Right hindlimb (tissue), 1 donor: ENCODE measurements around the gene NGRN.
A peak's percentile ranks its signal among the peaks of the same experiment; 100 is the strongest.
"Not testable (repeated sequence)": the region's sequence is repeated elsewhere in the genome, so short reads cannot be mapped to it uniquely, and the experiment has no call there.

Experiments
- DNase-seq: peaks from one replicate; pipeline ENCODE4 v3.0.0-alpha.2; 2018

NGRN gene

DNA sequence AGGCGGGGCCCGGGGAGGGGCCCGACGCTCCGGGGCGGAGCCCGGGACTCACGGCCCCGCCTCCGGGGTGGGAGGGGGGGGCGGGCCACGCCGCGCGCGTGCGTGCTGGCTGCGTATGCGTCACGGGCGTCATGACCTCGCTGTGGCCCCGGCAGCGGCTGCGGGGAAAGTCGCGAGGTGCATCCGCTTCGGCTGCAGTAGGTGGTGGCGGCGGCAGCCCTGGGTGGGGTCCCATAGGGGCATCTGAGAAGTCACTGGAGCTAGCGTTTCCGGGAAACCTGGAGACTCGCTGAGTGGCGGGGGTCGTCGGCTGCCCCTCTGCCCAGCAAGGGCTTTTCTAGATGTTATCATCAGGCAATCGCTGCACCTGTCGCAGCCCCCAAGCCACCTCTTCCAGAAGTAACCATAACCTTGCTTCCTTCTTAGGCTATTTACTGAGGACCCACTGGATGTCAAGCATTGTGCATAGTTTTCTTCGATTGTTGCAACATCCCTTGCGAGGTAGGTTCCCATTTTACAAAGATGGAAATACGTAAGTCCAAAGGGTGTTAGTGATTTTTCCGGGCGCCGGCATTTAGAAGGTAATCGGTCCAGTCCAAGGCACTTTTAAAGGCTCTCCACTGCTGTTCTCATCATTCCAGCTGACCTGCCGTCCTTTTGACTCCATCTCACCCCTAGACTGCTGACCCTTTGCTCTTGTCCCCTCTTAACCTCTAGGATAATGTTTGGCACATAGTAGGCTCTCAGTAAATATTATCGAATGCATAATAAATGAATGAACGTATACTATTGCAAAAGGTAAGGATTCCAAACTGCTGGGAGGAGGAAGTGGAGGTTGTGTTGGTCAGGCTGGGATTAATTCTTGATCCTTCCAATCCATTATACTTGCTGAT is 31.1 kb upstream of the NGRN start, which contains the start of gene GDPGP1:
GDPGP1 (plus strand) TSS at position 114 of the 893 bp plus-strand sequence. CDS start 6,700 bp downstream, outside the sequence.
- DNase-seq, result no peak

DNA sequence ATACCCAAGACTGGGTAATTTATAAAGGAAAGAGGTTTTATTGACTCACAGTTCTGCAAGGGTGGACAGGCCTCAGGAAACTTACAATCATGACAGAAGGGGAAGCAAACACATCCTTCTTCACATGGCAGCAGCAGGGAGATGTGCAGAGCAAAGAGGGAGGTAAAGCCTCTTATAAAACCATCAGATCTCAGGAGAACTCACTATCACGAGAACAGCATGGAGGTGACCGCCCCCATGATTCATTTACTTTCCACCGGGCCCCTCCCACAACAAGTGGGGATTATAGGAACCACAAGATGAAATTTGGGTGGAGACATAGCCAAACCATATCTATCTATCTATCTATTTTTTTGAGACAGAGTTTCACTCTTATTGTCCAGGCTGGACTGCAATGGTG is 26.1 kb upstream of the NGRN start:
- no peak for DNase-seq

DNA sequence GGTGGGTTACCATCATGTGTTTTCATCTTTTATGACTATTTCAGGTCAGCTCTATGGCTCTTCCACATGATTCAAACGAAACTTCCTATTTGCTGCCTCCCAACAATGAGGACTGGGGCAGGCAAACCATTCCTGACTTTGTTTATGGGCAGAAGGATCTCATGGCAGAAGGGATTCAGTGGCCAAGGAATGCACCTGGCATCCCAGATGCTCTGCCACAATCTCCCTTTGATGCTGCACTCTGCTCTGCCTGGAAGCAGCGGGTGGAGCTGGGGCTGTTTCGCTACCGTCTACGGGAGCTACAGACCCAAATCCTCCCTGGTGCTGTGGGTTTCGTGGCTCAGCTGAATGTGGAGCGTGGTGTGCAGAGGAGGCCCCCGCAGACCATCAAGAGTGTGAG is 24.6 kb upstream of the NGRN start:
- DNase-seq, result no peak

DNA sequence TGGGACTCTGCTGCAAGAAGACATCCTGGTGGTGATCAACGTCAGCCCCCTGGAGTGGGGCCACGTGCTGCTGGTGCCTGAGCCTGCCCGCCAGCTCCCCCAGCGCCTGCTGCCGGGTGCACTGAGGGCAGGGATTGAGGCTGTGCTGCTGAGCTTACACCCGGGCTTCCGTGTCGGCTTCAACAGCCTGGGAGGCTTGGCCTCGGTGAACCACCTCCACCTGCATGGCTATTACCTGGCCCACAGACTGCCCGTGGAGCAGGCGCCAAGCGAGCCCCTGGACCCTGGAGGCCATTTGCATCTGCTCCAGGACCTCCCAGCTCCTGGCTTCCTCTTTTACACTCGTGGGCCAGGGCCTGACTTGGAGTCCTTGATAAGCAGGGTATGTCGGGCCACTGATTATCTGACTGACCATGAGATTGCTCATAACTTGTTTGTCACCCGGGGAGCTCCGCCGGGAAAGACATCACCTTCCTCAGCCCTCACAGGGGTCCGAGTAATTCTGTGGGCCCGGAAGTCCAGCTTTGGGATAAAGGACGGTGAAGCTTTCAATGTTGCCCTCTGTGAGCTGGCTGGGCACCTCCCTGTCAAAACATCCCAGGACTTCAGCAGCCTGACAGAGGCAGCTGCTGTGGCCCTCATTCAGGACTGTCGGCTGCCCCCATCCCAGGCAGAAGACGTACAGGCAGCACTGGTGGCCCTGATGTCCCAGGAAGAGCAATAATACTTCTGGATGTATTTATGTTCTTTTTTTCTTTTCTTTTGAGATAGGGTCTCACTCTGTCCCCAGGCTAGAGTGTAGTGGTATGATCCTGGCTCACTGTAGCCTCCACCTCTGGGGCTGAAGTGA is 23.9 kb upstream of the NGRN start:
- DNase-seq, result no peak

DNA sequence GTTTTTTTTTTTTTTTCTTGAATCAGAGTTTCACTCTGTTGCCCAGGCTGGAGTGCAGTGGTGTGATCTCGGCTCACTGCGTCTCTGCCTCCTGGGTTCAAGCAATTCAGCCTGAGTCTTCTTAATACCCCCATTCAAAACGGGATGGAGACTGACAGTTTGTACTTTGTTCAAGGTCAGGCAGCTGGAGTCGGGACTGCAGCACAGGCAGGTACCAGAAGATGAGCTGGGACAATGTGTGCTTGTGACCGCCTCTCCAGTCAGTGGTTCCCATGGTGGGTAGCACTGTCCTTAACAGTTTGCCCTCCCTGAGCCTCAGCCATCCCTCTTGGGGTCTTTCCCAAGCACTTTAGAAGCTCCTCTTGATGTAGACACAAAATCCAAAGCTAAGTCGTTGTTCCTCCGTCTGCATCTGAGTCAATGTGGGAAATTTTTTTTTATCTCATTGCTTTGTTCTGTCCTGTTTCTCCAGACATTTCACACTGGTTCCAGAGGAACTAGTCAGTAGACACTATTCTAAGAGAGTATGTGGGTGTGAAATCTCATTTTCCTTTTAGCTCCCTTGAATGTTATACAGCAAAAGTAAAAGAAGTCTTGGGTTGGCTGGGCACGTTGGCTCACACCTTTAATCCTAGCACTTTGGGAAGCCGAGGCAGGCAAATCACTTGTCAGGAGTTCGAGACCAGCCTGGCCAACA is 21.4 kb upstream of the NGRN start:
- no peak for DNase-seq

DNA sequence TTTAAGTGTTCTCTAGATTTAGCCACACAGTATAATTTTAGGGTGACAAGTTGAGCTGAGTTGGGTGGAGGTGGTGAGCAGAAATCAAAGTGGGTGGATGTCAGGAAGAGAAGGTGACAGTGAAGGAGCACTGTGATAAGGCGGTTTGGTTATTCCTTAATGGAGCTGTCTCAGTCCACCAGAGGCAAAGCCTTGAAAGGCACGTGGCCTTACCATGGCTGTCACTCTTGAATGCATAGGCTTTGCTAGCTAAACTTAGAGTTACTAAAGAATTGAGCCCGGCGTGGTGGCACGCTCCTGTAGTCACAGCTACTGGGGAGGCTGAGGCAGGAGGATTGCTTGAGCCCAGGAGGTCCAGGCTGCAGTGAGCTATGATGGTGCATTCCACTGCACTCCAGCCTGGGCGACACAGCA is 16.7 kb upstream of the NGRN start:
- DNase-seq, result no peak

DNA sequence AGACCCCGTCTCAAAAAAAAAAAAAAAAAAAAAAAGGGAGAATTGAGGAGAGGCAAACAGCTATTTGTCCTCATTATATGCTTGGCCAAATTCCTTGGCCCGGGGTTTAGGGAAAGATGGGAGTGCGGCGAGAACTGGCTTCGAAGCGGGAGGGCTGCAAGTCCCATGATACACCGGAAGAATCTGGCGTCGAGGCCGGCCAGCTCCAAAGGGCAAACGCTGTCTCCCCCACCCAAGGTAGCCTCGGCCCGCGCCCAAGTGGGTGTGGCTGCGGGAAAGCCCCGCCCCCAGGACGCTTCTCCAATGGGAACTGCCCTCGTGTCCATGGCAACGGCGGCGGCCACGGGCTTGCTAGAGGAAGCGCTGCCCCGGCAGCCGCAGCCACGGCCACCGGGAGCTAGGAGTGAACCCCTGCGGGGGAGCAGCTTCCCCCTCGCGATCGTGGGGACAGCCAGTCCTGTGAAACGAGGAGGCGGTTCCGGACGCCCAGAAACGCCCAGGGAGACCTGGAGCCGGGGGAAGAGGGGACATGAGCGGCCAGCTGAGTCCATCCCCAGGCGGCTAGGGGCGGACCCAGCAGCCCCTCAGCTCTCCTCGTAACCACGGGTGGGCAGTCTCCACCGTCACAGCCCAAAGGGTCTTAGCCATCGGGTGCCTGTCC is 16.1 kb upstream of the NGRN start, which contains the start of gene TTLL13:
TTLL13 (plus strand) TSS at position 354 of the 661 bp plus-strand sequence. CDS start 1,075 bp downstream, outside the sequence.
- DNase-seq, result peak; percentile 91

DNA sequence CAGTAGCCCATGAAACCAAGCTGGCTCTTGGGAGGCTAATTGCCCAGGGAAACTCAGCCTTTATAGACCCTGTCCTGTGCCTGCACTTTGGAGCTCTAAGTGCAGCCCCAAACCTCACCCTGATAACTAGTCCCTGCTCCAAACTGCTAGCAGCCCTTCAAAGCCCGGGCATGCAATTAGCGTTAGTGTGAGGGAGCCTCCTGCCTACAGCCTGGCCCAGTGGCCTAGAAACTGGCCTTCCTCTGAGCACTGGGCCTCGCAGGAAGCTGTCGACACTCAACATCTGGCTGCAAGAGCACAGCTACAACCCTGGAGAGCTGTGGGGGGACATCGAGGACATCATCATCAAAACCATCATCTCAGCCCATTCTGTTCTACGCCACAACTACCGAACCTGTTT is 7.7 kb upstream of the NGRN start:
- no peak for DNase-seq

DNA sequence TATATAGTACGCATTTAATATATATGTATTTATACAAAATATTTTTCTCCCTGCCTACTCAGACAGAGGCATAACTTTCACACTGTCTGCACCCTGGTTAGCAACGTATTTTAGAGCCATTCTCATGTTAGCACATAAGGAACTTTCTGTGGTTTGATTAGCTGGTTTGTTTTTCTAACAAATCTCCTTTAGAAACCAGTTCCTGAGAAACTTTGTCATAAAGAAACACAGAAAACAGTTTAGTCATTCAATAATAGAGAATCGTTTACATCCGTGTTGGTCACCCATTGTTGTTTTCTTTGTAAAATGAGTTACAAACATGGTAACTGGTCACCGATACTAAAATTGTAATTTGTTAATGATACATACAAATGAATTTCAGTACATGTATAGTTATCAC is 5.9 kb upstream of the NGRN start:
- no peak for DNase-seq

DNA sequence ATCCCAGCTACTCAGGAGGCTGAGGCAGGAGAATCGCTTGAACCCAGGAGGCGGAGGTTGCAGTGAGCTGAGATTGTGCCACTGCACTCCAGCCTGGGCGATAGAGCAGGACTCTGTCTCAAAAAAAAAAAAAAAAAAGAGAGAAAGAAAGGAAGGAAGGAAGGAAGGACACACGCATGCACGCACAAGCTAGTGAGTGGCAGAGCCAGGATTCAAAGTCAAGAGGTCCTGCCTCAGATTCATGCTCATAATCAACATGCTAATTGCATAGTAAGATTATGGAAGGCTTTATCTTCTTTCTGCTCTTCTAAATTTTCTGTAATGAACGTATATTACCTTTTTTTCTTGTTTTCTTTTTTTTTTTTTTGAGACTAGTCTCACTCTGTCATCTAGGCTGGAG is 4.7 kb upstream of the NGRN start:
- not testable (repeated sequence) for DNase-seq

DNA sequence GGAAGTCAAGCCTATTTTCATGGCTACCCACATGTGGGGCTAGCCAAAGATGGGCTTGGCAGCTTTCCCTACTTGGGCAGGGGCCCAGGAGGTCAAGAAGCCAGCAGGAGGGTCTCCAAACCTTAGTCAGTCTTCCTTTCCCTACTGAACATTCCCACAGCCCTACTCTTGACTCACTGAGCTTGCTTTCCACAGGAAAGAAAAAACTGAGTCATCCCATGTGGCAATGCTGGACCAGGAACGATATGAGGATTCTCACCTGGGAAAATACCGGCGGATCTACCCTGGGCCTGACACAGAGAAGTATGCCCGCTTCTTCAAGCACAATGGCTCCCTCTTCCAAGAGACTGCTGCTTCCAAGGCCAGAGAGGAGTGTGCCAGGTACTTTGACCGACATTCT is 3.7 kb upstream of the NGRN start:
- DNase-seq, result no peak

DNA sequence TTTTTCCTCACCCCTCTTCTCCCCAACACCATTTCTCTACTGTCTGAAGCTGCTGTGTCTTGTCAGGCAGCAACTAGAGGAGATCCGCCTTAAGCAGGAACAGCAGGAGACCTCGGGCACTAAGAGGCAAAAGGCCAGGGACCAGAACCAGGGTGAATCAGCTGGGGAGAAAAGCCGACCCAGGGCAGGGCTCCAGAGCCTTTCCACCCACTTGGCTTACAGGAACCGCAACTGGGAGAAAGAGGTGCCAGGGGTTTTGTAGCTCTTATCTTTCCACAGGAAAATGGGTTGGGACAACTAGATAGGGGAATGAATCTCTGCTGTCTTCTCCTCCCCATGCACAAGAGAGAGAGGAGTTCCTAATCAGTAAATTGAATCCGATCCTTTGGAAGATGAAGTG is 3.0 kb upstream of the NGRN start:
- no peak for DNase-seq

DNA sequence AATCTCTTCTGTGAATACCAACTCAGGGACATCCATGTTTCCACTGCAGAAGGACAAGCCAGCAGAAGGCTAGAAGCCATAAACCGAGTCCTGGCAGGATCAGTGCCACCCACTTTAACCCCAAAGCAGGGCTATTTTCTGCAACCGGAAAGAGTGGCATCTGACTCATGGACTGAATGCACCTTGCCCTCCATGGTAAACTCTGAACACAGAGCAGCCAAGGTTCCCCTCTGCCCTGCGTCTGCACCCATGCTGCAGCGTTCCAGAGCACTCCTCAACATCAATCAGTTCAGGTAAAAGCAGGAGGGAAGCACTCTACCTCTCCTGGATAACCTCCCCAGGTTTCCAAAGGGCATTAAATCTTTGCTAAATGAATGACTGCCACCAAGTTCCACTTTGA is 801 bp upstream of the NGRN start:
- no peak for DNase-seq

DNA sequence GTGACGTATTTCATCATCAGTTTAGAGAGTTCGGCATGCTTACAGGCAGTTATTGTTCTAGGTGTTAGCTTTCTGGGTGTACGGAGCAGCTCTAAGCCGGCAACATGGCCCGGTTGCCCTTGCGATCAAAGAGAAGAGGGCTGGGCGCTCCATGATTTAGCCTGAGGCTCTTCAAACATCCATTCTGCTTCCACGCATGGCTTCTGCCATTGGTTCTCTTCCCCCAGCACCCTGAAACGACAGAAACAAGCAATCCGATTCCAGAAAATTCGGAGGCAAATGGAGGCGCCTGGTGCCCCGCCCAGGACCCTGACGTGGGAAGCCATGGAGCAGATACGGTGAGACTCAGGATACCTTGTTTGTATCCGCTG is 574 bp downstream of the NGRN start:
- peak; percentile 51 for DNase-seq

DNA sequence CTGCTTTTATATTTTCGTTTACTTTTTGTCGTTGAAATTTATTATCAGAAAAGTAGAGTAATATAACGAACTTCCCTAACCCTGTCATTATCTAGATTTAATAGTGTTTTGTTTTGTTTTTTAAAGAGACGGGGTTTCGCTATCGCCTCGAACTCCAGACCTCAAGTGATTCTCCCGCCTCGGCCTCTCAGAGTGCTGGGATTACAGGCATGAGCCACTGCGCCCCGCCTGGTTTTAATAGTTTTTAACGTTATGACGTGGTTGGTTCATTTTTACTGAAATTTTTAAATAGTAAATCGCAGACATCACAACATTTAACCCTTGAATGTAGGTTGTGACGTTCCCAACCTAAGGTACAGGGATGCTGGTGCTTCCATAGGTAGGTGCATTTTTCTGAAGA is 1.0 kb downstream of the NGRN start:
- DNase-seq, result no peak

DNA sequence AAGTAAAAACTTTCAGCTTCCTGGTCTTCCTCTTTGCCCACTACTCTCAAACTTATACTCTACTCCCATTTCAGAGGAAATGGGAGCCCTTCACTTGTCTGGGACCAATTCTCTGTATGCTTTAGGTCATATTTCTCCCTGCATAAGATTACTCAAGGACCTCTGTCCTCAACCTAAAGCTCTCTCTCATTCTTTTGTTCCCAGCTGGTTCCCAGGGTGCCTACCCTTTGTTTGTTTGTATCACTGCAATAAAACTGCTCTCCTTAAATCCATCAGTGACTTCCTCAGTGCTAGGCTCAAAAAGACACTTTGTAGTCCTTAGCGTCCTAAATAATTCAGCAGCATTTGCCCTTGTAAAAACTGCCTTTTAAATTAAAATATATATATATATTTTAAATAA is 2.9 kb downstream of the NGRN start:
- no peak for DNase-seq

DNA sequence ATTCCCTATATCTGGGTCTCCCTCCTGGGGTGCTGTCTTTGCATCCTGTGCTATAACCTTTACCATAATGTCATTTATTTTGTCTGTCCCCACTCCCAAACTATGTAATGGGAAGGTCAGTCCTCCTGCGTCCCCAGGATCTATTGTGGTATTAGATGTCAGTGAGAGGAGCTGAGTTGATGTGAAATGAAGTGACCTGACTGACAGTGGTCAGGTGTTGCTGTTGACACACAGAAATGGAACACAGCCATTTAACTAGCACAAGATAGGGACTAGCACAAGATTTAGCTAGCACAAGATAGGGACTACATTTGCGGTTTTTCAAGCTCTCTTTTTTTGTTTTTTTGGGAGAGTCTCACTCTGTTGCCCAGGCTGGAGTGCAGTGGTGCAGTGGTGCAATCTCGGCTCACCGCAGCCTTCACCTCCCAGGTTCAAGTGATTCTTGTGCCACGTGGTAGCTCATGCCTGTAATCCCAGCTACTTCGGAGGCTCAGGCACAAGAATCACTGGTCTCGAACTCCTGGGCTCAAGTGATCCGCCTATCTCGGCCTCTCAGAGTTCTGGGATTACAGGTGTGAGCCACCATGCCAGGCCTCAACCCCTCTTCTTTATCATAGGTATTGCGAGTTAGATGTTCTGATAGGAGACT is 5.2 kb downstream of the NGRN start:
- no peak for DNase-seq

DNA sequence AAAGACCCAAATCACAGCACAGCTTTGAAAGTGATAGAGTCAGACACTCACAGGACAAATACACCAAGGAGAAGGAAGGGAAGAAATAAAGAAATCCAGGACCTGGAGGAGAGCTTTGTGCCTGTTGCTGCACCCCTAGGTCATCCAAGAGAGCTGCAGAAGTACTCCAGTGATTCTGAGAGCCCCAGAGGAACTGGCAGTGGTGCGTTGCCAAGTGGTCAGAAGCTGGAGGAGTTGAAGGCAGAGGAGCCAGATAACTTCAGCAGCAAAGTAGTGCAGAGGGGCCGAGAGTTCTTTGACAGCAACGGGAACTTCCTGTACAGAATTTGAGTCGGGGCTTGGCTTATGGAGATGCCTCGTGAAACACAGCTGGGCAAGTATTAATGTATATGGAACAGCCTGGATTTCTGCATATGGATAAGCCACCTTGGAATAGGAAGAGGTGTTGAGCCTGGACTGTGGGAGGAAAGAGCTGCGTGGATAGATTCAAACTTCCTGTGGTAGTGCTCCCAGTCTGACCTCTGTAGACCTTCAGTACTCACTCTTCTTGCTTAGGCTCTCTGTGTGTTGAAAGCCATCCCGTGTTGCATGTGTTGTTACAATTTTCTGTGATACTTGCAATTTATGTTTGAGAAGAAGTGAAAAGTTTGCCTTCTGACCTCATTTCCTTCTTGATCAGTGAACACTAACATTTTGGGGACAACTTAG is 6.1 kb downstream of the NGRN start:
- DNase-seq, result no peak

DNA sequence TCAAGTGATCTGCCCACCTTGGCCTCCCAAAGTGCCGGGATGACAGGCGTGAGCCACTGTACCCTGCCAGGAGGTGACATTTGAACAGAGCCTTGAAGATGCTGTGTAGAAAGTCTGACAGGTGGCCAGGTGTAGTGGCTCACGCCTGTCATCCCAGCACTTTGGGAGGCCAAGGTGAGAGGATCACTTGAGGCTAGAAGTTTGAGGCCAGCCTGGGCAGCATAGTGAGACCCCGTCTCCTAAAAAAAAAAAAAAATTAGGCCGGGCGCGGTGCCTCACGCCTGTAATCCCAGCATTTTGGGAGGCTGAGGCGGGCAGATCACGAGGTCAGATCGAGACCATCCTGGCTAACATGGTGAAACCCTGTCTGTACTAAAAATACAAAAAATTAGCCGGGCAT is 13.0 kb downstream of the NGRN start:
- DNase-seq, result not testable (repeated sequence)

DNA sequence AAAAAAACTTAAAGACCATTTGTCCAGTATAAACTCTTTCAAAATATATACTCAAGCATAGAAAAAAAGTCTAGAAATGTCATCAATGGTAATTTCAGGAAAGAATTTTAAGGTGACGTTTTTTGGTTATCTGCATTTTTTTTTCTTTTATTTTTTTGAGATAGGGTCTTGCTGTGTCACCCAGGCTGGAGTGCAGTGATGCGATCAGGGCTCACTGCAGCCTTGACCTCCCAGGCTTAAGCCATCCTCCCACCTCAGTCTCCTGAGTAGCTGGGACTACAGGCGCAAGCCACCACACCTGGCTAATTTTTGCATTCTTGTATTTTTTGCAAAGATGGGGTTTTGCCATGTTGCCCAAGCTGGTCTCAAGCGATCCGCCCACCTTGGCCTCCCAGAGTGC is 15.3 kb downstream of the NGRN start:
- not testable (repeated sequence) for DNase-seq

DNA sequence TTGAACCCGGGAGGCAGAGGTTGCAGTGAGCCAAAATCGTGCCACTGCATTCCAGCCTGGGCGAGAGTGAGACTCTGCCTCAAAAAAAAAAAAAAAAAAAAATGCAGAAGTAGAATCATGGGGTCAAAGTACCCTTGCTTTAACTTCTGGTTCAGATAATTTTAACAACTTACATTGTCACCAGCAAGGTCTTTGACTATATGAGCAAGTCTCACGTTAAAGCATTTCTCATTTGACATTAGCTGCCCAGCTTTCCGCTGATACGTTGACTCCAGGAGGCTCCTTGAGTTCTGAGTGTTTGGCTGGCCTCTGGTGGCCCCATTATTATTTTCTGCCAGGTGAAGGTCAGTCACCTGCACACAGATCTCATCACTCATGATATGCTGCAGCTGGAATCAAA is 16.2 kb downstream of the NGRN start:
- DNase-seq, result not testable (repeated sequence)
